ENCODE results near the gene CLEC16A. TPM values are rescaled to one million over a fixed set of nuclear protein-coding genes. Genes with fewer than 3 reads are reported as not detected.

Gene CLEC16A
- polyA plus RNA-seq, 3 donors = 3.4 to 12.0 (median 5.8) TPM

GRCh38 chr16:11072420-11073153, 128.2 kb downstream of the CLEC16A start:
- H3K27ac ChIP-seq (ENCODE audit: low read depth in 1 of 2, low read length in 2 of 2) = no peak overlapping the region
- 13% methylated on average over 1 of the region's 5 CpGs for WGBS (ENCODE audit: insufficient coverage)
- Mint-ChIP-seq H3K27me3 (ENCODE audit: low read depth in 3 of 3) (no peaks in the 10 kb centered on the region), H3K4me3 (no peak overlapping the region), H3K4me1 (no peaks in the 10 kb centered on the region), H3K36me3 (peaks cover 60 to 67% of the 10 kb centered on the region in 2 donors), H3K27ac (no peak overlapping the region), H3K9me3 (no peaks in the 10 kb centered on the region)
- H3K9me3 ChIP-seq (replicated peaks in 1 of 2; ENCODE audit: control insufficient read depth in 1 of 2, insufficient read depth in 1 of 2, low read length in 2 of 2) = no peaks in the 10 kb centered on the region
- H3K79me2 ChIP-seq (ENCODE audit: insufficient read depth, low read length) = no peaks in the 10 kb centered on the region
- no peak overlapping the region for H3K4me3 ChIP-seq (replicated peaks in 1 of 3; ENCODE audit: low read depth in 2 of 3, low read length in 3 of 3)
- no peak overlapping the region for H2AFZ ChIP-seq (ENCODE audit: insufficient read depth, low read depth, low read length, poor library complexity, severe bottlenecking)
- H3K9ac ChIP-seq (ENCODE audit: insufficient read depth, low read length, poor library complexity, severe bottlenecking) = no peak overlapping the region
- H3K4me2 ChIP-seq (replicated peaks; ENCODE audit: extremely low read depth, low read length, poor library complexity, severe bottlenecking) = no peak overlapping the region
- H3K36me3 ChIP-seq (replicated peaks in 1 of 2; ENCODE audit: control insufficient read depth in 1 of 2, insufficient read depth in 2 of 2, low read length in 2 of 2) = peaks cover 17 to 48% of the 10 kb centered on the region in 2 donors
- no peaks in the 10 kb centered on the region for H4K20me1 ChIP-seq (ENCODE audit: insufficient read depth, low read length)
- no peaks in the 10 kb centered on the region for H3K27me3 ChIP-seq (ENCODE audit: control insufficient read depth in 2 of 2, insufficient read depth in 2 of 2, low read length in 2 of 2)
- intact Hi-C loops (cut with micrococcal nuclease) = no loop called here
- no peaks in the 10 kb centered on the region for H3K4me1 ChIP-seq (ENCODE audit: control insufficient read depth in 1 of 2, insufficient read depth in 2 of 2, low read length in 2 of 2)
- no peak for DNase-seq
- no peak for TF ChIP-seq CTCF (IDR thresholded peaks at IDR 0.05)

- Histone ChIP-seq H3K79me2 (ENCODE audit: insufficient read depth, low read length) (no peaks in the 10 kb centered on the region), H3K27ac (ENCODE audit: low read depth in 1 of 2, low read length in 2 of 2) (no peak overlapping the region), H3K4me3 (replicated peaks in 1 of 3; ENCODE audit: low read depth in 2 of 3, low read length in 3 of 3) (no peak overlapping the region), H3K9ac (ENCODE audit: insufficient read depth, low read length, poor library complexity, severe bottlenecking) (no peak overlapping the region), H4K20me1 (ENCODE audit: insufficient read depth, low read length) (no peaks in the 10 kb centered on the region), H2AFZ (ENCODE audit: insufficient read depth, low read depth, low read length, poor library complexity, severe bottlenecking) (no peak overlapping the region), H3K9me3 (replicated peaks in 1 of 2; ENCODE audit: control insufficient read depth in 1 of 2, insufficient read depth in 1 of 2, low read length in 2 of 2) (no peaks in the 10 kb centered on the region), H3K4me2 (replicated peaks; ENCODE audit: extremely low read depth, low read length, poor library complexity, severe bottlenecking) (no peak overlapping the region), H3K4me1 (ENCODE audit: control insufficient read depth in 1 of 2, insufficient read depth in 2 of 2, low read length in 2 of 2) (no peaks in the 10 kb centered on the region), H3K36me3 (replicated peaks in 1 of 2; ENCODE audit: control insufficient read depth in 1 of 2, insufficient read depth in 2 of 2, low read length in 2 of 2) (peaks cover 18 to 55% of the 10 kb centered on the region in 2 donors), H3K27me3 (ENCODE audit: control insufficient read depth in 2 of 2, insufficient read depth in 2 of 2, low read length in 2 of 2) (no peaks in the 10 kb centered on the region)
- no peak for DNase-seq
- Mint-ChIP-seq H3K4me1 (no peaks in the 10 kb centered on the region), H3K4me3 (no peak overlapping the region), H3K9me3 (no peaks in the 10 kb centered on the region), H3K36me3 (peaks cover 58 to 71% of the 10 kb centered on the region in 2 donors), H3K27me3 (ENCODE audit: low read depth in 3 of 3) (no peaks in the 10 kb centered on the region), H3K27ac (peak overlapping the region in 2 of 7 donors; percentile 5 to 9)
- intact Hi-C loops (cut with micrococcal nuclease) = no loop called here
- no peak for TF ChIP-seq CTCF (IDR thresholded peaks at IDR 0.05)
- 91% methylated on average over 9 of the region's 11 CpGs for WGBS (ENCODE audit: insufficient coverage)
Observed at GRCh38 chr16:11073407-11073999, 129.1 kb downstream of the CLEC16A start.

Measured in CD14-positive monocyte (primary cell).